HCT116 (cell line): Measurements from ENCODE around the gene MBP. TPM values are rescaled to one million over a fixed set of nuclear protein-coding genes. Genes with fewer than 3 reads are reported as not detected.

Experiments
- ATAC-seq: fragments of 200-7000 bp; cut with Tn5 transposase; 2 replicates; pipeline ENCODE4 v1.9.1; 2020; ENCODE audit warnings: mild to moderate bottlenecking, moderate library complexity
- BruUV-seq: library from RNA; stranded (reverse); fragments of 400-500 nt; replicated peaks from 2 replicates; lab custom pipeline; 2021; lab: Mats Ljungman, UMichigan
- CTCF ChIA-PET: fragments of 300-600 bp; sonication (Branson Sonifier 250); formaldehyde crosslinking; loops from one replicate; lab custom pipeline; 2021; ENCODE audit warnings: antibody characterized with exemption; lab: Charles Lee
- POLR2A ChIA-PET: fragments of 300-600, 350-600 bp; sonication (Branson Sonifier 250); formaldehyde crosslinking; loops from one replicate; lab custom pipeline; 2021; ENCODE audit warnings: antibody characterized with exemption; lab: Charles Lee
- RAD21 ChIA-PET, 2 experiments: fragments of 300-600 bp; sonication (Branson Sonifier 250); formaldehyde crosslinking; loops; one replicate each; lab custom pipeline; 2023; ENCODE audit warnings: low total read pairs in 2 of 2; ENCODE audit not compliant: uncharacterized antibody in 2 of 2, unreplicated experiment in 2 of 2, low non-redundant PET in 1 of 2; lab: Charles Lee
- DNase-seq: peaks from one replicate; pipeline ENCODE4 v3.0.0-alpha.2; 2010; ENCODE audit warnings: low read depth, low spot score
- H2AFZ ChIP-seq: fragments of 200-600 bp; shearing (Covaris generic), sonication (generic); 2 replicates; pipeline ENCODE4 v1.6.1; 2017; ENCODE audit warnings: low read depth, mixed run types, mixed read lengths, antibody characterized with exemption, low read length; ENCODE audit not compliant: poor library complexity, severe bottlenecking
- H3K27ac ChIP-seq: 2 replicates; pipeline ENCODE4 v1.5.1; 2012; ENCODE audit warnings: low read depth, low read length
- H3K27me3 ChIP-seq: fragments of 200-600 bp; sonication (generic); 2 replicates; pipeline ENCODE4 v1.6.1; 2016; ENCODE audit warnings: mixed run types, low read length, mixed read lengths; ENCODE audit not compliant: insufficient read depth
- H3K36me3 ChIP-seq, 2 experiments: fragments of 200-500 bp in 1 of 2; fragments of 200-600 bp in 1 of 2; sonication (Bioruptor generic) in 1 of 2; sonication (generic) in 1 of 2; 2 replicates each; pipeline versions ENCODE4 v1.5.1 to v1.6.1; 2014 to 2016; ENCODE audit warnings: low read length in 2 of 2, inconsistent platforms in 1 of 2, mixed read lengths in 1 of 2, mixed run types in 1 of 2; ENCODE audit not compliant: insufficient read depth in 2 of 2, control insufficient read depth in 1 of 2
- H3K4me1 ChIP-seq, 2 experiments: fragments of 200-600 bp in 1 of 2; sonication (generic) in 1 of 2; 2 replicates each; pipeline versions ENCODE4 v1.5.1 to v1.6.1; 2012 to 2017; ENCODE audit warnings: low read length in 2 of 2, inconsistent platforms in 1 of 2, mild to moderate bottlenecking in 1 of 2, mixed read lengths in 1 of 2, mixed run types in 1 of 2, moderate library complexity in 1 of 2; ENCODE audit not compliant: insufficient read depth in 2 of 2, control insufficient read depth in 1 of 2
- H3K4me2 ChIP-seq: fragments of 200-600 bp; sonication (generic); 2 replicates; pipeline ENCODE4 v1.6.1; 2017; ENCODE audit warnings: mixed run types, low read length, mixed read lengths
- H3K4me3 ChIP-seq, 2 experiments: fragments of 200-600 bp in 1 of 2; sonication (generic) in 1 of 2; replicated peaks in 1 of 2; 2 replicates each; pipeline ENCODE4 v1.5.1; 2011 to 2016; ENCODE audit warnings: low read length in 2 of 2, control low read depth in 1 of 2, low read depth in 1 of 2, mild to moderate bottlenecking in 1 of 2, mixed read lengths in 1 of 2, mixed run types in 1 of 2
- H3K79me2 ChIP-seq: fragments of 200-600 bp; sonication (generic); 2 replicates; pipeline ENCODE4 v1.6.1; 2017; ENCODE audit warnings: mild to moderate bottlenecking, mixed run types, low read length, moderate library complexity, mixed read lengths; ENCODE audit not compliant: insufficient read depth
- H3K9ac ChIP-seq: fragments of 200-600 bp; sonication (generic); 2 replicates; pipeline ENCODE4 v1.6.1; 2016; ENCODE audit warnings: low read length, mixed read lengths
- H3K9me2 ChIP-seq: fragments of 200-600 bp; sonication (generic), shearing (Covaris generic); 2 replicates; pipeline ENCODE4 v1.6.1; 2017; ENCODE audit warnings: mixed run types, mild to moderate bottlenecking, moderate library complexity; ENCODE audit not compliant: insufficient read depth
- H3K9me3 ChIP-seq, 2 experiments: fragments of 200-500 bp in 1 of 2; fragments of 200-600 bp in 1 of 2; sonication (Bioruptor generic) in 1 of 2; sonication (generic) in 1 of 2; 2 replicates each; pipeline ENCODE4 v1.6.1; 2014 to 2017; ENCODE audit warnings: low read length in 2 of 2, mixed read lengths in 2 of 2, inconsistent platforms in 1 of 2, low read depth in 1 of 2, mild to moderate bottlenecking in 1 of 2, mixed run types in 1 of 2, moderate library complexity in 1 of 2; ENCODE audit not compliant: control insufficient read depth in 1 of 2, insufficient read depth in 1 of 2
- H4K20me1 ChIP-seq: fragments of 200-600 bp; sonication (generic), shearing (Covaris generic); 2 replicates; pipeline ENCODE4 v1.6.1; 2017; ENCODE audit warnings: mixed run types, mild to moderate bottlenecking, moderate library complexity; ENCODE audit not compliant: insufficient read depth
- CBX3 ChIP-seq: IDR thresholded peaks from 2 replicates; pipeline ENCODE4 v1.6.1; 2012; ENCODE audit warnings: low read depth
- CEBPB ChIP-seq: IDR thresholded peaks from 2 replicates; pipeline ENCODE4 v1.6.1; 2012; ENCODE audit warnings: low read depth
- EGR1 ChIP-seq: IDR thresholded peaks from 2 replicates; pipeline ENCODE4 v1.6.1; 2012; ENCODE audit warnings: low read depth
- ELF1 ChIP-seq: IDR thresholded peaks from 2 replicates; pipeline ENCODE4 v1.6.1; 2012; ENCODE audit warnings: low read depth, borderline replicate concordance
- EZH2 ChIP-seq: fragments of 200-600 bp; sonication (generic); IDR thresholded peaks from 2 replicates; pipeline ENCODE4 v1.6.1; 2017; ENCODE audit warnings: antibody characterized with exemption, mixed run types
- FOSL1 ChIP-seq: IDR thresholded peaks from 2 replicates; pipeline ENCODE4 v1.6.1; 2012; ENCODE audit warnings: low read depth
- JUND ChIP-seq: IDR thresholded peaks from 2 replicates; pipeline ENCODE4 v1.6.1; 2012
- RAD21 ChIP-seq: IDR thresholded peaks from 2 replicates; pipeline ENCODE4 v1.6.1; 2012; ENCODE audit warnings: low read depth, mild to moderate bottlenecking
- SP1 ChIP-seq: IDR thresholded peaks from 2 replicates; pipeline ENCODE4 v1.6.1; 2012; ENCODE audit warnings: low read depth
- TCF7L2 ChIP-seq: IDR thresholded peaks from 2 replicates; pipeline ENCODE4 v1.7.0; 2011; ENCODE audit warnings: borderline replicate concordance, inconsistent platforms; ENCODE audit not compliant: insufficient read depth, insufficient read length; ENCODE audit errors: extremely low read depth
- YY1 ChIP-seq: IDR thresholded peaks from 2 replicates; pipeline ENCODE4 v1.6.1; 2011; ENCODE audit warnings: low read length, low read depth, moderate library complexity, mild to moderate bottlenecking; ENCODE audit not compliant: insufficient replicate concordance; ENCODE audit errors: extremely low read depth
- ZFX ChIP-seq: fragments of 450-650 bp; IDR thresholded peaks from 2 replicates; pipeline ENCODE4 v1.6.1; 2017
- ZNF274 ChIP-seq: fragments of 200-500 bp; sonication (Bioruptor generic); IDR thresholded peaks from 2 replicates; pipeline ENCODE4 v1.6.1; 2014; ENCODE audit warnings: mild to moderate bottlenecking, low read depth, low read length, inconsistent platforms
- intact Hi-C: fragments of 100-400 bp; cut with micrococcal nuclease; formaldehyde crosslinking; loops from 2 replicates; pipeline ENCODE4 v1.10.0; 2022
- total RNA-seq: library from RNA; stranded (reverse); gene quantifications from one replicate; pipeline ENCODE4 v1.2.1, GENCODE V29; 2021; ENCODE audit not compliant: unreplicated experiment
- TF ChIP-seq, protein P1 (sequence below): IDR thresholded peaks from 2 replicates; pipeline ENCODE4 v1.6.1; 2012
- TF ChIP-seq, protein P2 (sequence below): IDR thresholded peaks from 2 replicates; pipeline ENCODE4 v1.6.1; 2012

MBP gene
- total RNA-seq, 1 experiment from 2014 or later, result 34.9 TPM

DNA sequence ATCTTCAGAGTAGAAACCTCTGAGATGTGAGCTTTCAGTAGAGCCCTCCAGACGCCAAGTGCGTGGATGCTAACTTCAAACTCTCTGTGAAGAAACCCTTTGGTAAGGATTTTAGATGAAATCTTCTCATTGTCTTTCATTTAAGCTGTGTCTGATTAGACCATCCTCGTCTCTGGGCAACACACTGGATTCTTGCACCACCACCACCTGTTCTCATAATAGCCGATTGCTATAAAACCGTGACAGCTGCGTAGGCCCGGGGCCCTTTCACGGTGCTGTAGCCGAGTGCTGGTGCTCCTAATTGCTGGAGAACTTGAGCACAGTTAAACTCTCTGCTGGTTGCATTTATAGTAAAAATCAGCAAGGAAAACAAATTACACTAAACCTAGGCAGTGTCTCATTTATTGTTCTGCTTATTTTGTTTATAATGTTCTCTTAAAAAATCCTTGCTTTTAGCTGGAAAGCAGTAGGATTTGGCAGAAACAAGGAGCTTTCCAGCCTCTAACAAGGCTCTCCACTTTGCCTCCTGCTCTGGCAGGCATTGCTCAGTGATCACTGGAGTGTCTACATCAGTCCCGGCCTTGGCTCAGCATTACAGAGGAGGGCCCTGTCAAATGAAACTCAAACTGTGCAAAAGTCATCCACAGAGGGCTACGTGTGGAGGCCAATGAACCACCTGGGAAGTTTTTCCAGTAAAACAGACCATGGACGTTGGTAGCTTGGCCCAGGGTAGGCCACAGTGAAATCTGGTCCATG, 40.9 kb upstream of the MBP start:
- no peak overlapping the region for H3K4me2 ChIP-seq
- H3K4me3 ChIP-seq, result no peak overlapping the region
- no peak for DNase-seq
- ChIA-PET RAD21 (no interaction called here), CTCF (no interaction called here), POLR2A (no interaction called here)
- H3K36me3 ChIP-seq, result no peaks in the 10 kb centered on the region
- no peak overlapping the region for H3K27ac ChIP-seq
- H3K9me3 ChIP-seq, result no peaks in the 10 kb centered on the region
- H3K9ac ChIP-seq, result no peak overlapping the region
- no TSS peak for BruUV-seq
- TF ChIP-seq SP1 (no peak), YY1 (no peak), ZFX (no peak), ZNF274 (no peak), EGR1 (no peak)
- TF ChIP-seq, all 23 proteins: peak for 0
- Histone ChIP-seq H3K27me3 (no peaks in the 10 kb centered on the region), H3K79me2 (no peaks in the 10 kb centered on the region), H3K9me2 (no peaks in the 10 kb centered on the region), H4K20me1 (no peaks in the 10 kb centered on the region), H3K4me1 (no peaks in the 10 kb centered on the region), H2AFZ (no peak overlapping the region)
- ATAC-seq, result no peak
- intact Hi-C loops, result no loop called here

- Histone ChIP-seq H3K9me2 (no peaks in the 10 kb centered on the region), H2AFZ (no peak overlapping the region), H3K9me3 (no peaks in the 10 kb centered on the region), H3K9ac (no peak overlapping the region), H3K27me3 (no peaks in the 10 kb centered on the region), H3K4me2 (no peak overlapping the region), H3K79me2 (no peaks in the 10 kb centered on the region), H3K36me3 (no peaks in the 10 kb centered on the region), H3K4me1 (no peaks in the 10 kb centered on the region), H3K27ac (no peak overlapping the region), H4K20me1 (no peaks in the 10 kb centered on the region), H3K4me3 (no peak overlapping the region)
- DNase-seq (no peak), ATAC-seq (no peak)
- ChIA-PET RAD21 (no interaction called here), POLR2A (no interaction called here), CTCF (interaction anchor here (1.2 kb wide), 1 partner anchor 37 kb away, joined by 3 read pairs; no protein-coding TSS in a partner anchor)
- TF ChIP-seq ELF1 (no peak), YY1 (no peak), FOSL1 (no peak), ZNF274 (no peak), EGR1 (no peak), TCF7L2 (no peak), RAD21 (no peak), EZH2 (no peak), CBX3 (no peak), JUND (no peak), CEBPB (no peak)
- TF ChIP-seq, protein P1, sequence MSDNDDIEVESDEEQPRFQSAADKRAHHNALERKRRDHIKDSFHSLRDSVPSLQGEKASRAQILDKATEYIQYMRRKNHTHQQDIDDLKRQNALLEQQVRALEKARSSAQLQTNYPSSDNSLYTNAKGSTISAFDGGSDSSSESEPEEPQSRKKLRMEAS, result no peak
- TF ChIP-seq, protein P2, sequence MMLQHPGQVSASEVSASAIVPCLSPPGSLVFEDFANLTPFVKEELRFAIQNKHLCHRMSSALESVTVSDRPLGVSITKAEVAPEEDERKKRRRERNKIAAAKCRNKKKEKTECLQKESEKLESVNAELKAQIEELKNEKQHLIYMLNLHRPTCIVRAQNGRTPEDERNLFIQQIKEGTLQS, result no peak
- BruUV-seq, result no TSS peak
- intact Hi-C loops, result no loop called here
Measured at GRCh38 chr18:77170890-77171410, 38.4 kb upstream of the MBP start.
